ENCODE measurements around the gene KMT5C.

KMT5C gene

GRCh38 chr19:55392820-55393761, 53.4 kb downstream of the KMT5C start:
- Histone ChIP-seq H3K27ac (no peak overlapping the region), H3K36me3 (peaks cover 4 to 49% (median 26%) of the 10 kb centered on the region in 3 donors), H3K4me3 (no peak overlapping the region), H3K27me3 (no peaks in the 10 kb centered on the region), H3K9me3 (no peaks in the 10 kb centered on the region), H3K4me1 (peaks cover 0 to 24% (median 13%) of the 10 kb centered on the region in 4 donors)
- intact Hi-C loops (cut with DNase I; ENCODE audit: low total_unique reads), result no loop called here
- DNase-seq, result no peak
- no peak for TF ChIP-seq CTCF (IDR thresholded peaks at IDR 0.05)

Data from tibial artery (tissue), 4 donors.